Vagina (tissue), 2 donors: ENCODE results near the gene C5orf22. TPM values are rescaled to one million over a fixed set of nuclear protein-coding genes. Genes with fewer than 3 reads are reported as not detected.
A peak's percentile ranks its signal among the peaks of the same experiment; 100 is the strongest.

Experiments used
- DNase-seq, 2 donors: peaks; one replicate each; pipeline ENCODE4 v3.0.0-alpha.2; 2017; ENCODE audit errors: extremely low spot score in 2 of 2
- H3K27ac ChIP-seq: fragments of 200-600 bp; sonication (generic); one replicate; pipeline ENCODE4 v1.5.1; 2019
- H3K27me3 ChIP-seq: fragments of 200-600 bp; sonication (generic); one replicate; pipeline ENCODE4 v1.5.1; 2019
- H3K36me3 ChIP-seq, 2 donors: fragments of 200-600 bp; sonication (generic); one replicate each; pipeline ENCODE4 v1.5.1; 2017 to 2019
- H3K4me1 ChIP-seq: fragments of 200-600 bp; sonication (generic); one replicate; pipeline ENCODE4 v1.5.1; 2019
- H3K4me3 ChIP-seq, 2 donors: fragments of 200-600 bp; sonication (generic); 1 replicate in 1 of 2; 2 replicates in 1 of 2; pipeline ENCODE4 v1.5.1; 2016 to 2019
- H3K9me3 ChIP-seq: fragments of 200-600 bp; sonication (generic); one replicate; pipeline ENCODE4 v1.5.1; 2019
- CTCF ChIP-seq, 3 experiments: fragments of 450-650 bp in 2 of 3; fragments of 200-600 bp in 1 of 3; sonication (generic) in 1 of 3; IDR thresholded peaks; one replicate each; pipeline ENCODE4 v1.5.1; 2017 to 2019; ENCODE audit warnings: antibody characterized with exemption in 3 of 3, mild to moderate bottlenecking in 2 of 3, moderate library complexity in 2 of 3
- POLR2A ChIP-seq, 2 donors: fragments of 450-650 bp; IDR thresholded peaks; one replicate each; pipeline ENCODE4 v1.6.1; 2017; ENCODE audit warnings: antibody characterized with exemption in 2 of 2, mild to moderate bottlenecking in 2 of 2, moderate library complexity in 2 of 2
- POLR2AphosphoS5 ChIP-seq, 2 donors: sonication (generic); formaldehyde crosslinking; IDR thresholded peaks; one replicate each; pipeline ENCODE4 v1.9.0; 2017; ENCODE audit warnings: antibody characterized with exemption in 2 of 2, mild to moderate bottlenecking in 2 of 2, low read depth in 1 of 2; ENCODE audit not compliant: insufficient read depth in 1 of 2
- intact Hi-C: fragments of 100-400 bp; cut with DNase I; formaldehyde crosslinking; loops from one replicate; pipeline ENCODE4 v1.15.1; 2023
- total RNA-seq: library from RNA; depleted of rRNA; stranded (reverse); fragments of >200 nt; gene quantifications from one replicate; pipeline ENCODE4 v1.2.3, GENCODE V29; 2016

Gene C5orf22
- total RNA-seq, 1 donor from 2014 or later, result 18.2 TPM

GRCh38 chr5:31581498-31582099 lies 49.5 kb downstream of the C5orf22 start:
- Histone ChIP-seq H3K27ac (no peak overlapping the region), H3K9me3 (no peaks in the 10 kb centered on the region), H3K27me3 (no peaks in the 10 kb centered on the region), H3K36me3 (no peaks in the 10 kb centered on the region), H3K4me1 (no peaks in the 10 kb centered on the region), H3K4me3 (no peak overlapping the region)
- no peak for DNase-seq
- intact Hi-C loops, result loop anchor here (10.0 kb wide), 1 partner anchor 223 kb away; no protein-coding TSS in a partner anchor
- TF ChIP-seq CTCF (IDR thresholded peaks at IDR 0.05) (peak in 1 of 3 experiments; percentile 60), POLR2AphosphoS5 (IDR thresholded peaks at IDR 0.05; ENCODE audit: insufficient read depth in 1 of 2, low read depth in 1 of 2) (no peak), POLR2A (IDR thresholded peaks at IDR 0.05) (no peak)

- no peaks in the 10 kb centered on the region for H3K27me3 ChIP-seq
- H3K9me3 ChIP-seq, result no peaks in the 10 kb centered on the region
- no peaks in the 10 kb centered on the region for H3K4me1 ChIP-seq
- H3K36me3 ChIP-seq, result no peaks in the 10 kb centered on the region
- no peak for DNase-seq
- no peak overlapping the region for H3K4me3 ChIP-seq
- TF ChIP-seq POLR2A (IDR thresholded peaks at IDR 0.05) (no peak), POLR2AphosphoS5 (IDR thresholded peaks at IDR 0.05; ENCODE audit: insufficient read depth in 1 of 2, low read depth in 1 of 2) (no peak), CTCF (IDR thresholded peaks at IDR 0.05) (no peak)
- H3K27ac ChIP-seq, result no peak overlapping the region
- intact Hi-C loops, result loop anchor here (10.0 kb wide), 1 partner anchor 222 kb away; no protein-coding TSS in a partner anchor
Measured at GRCh38 chr5:31583129-31583528, 51.0 kb downstream of the C5orf22 start.

- TF ChIP-seq CTCF (IDR thresholded peaks at IDR 0.05), result no peak
- TF ChIP-seq POLR2A (IDR thresholded peaks at IDR 0.05), result no peak
- TF ChIP-seq POLR2AphosphoS5 (IDR thresholded peaks at IDR 0.05; ENCODE audit: insufficient read depth in 1 of 2, low read depth in 1 of 2), result no peak
- H3K4me1 ChIP-seq, result no peaks in the 10 kb centered on the region
- intact Hi-C loops, result loop anchor here (10.0 kb wide), 1 partner anchor 219 kb away; no protein-coding TSS in a partner anchor
- no peaks in the 10 kb centered on the region for H3K27me3 ChIP-seq
- H3K36me3 ChIP-seq, result no peaks in the 10 kb centered on the region
- DNase-seq, result no peak
- no peak overlapping the region for H3K4me3 ChIP-seq
- H3K27ac ChIP-seq, result no peak overlapping the region
- no peaks in the 10 kb centered on the region for H3K9me3 ChIP-seq
Measured at GRCh38 chr5:31585166-31585894, 53.2 kb downstream of the C5orf22 start.

- Histone ChIP-seq H3K9me3 (no peaks in the 10 kb centered on the region), H3K4me3 (no peak overlapping the region), H3K27me3 (no peaks in the 10 kb centered on the region), H3K4me1 (no peaks in the 10 kb centered on the region), H3K27ac (no peak overlapping the region), H3K36me3 (no peaks in the 10 kb centered on the region)
- DNase-seq, result no peak
- intact Hi-C loops, result loop anchor here (10.0 kb wide), 1 partner anchor 219 kb away; no protein-coding TSS in a partner anchor
- no peak for TF ChIP-seq POLR2A (IDR thresholded peaks at IDR 0.05)
- no peak for TF ChIP-seq CTCF (IDR thresholded peaks at IDR 0.05)
- TF ChIP-seq POLR2AphosphoS5 (IDR thresholded peaks at IDR 0.05; ENCODE audit: insufficient read depth in 1 of 2, low read depth in 1 of 2), result no peak
Measured at GRCh38 chr5:31585895-31586270, 53.8 kb downstream of the C5orf22 start.

- no peak overlapping the region for H3K27ac ChIP-seq
- no peaks in the 10 kb centered on the region for H3K27me3 ChIP-seq
- H3K4me1 ChIP-seq, result no peaks in the 10 kb centered on the region
- no peak overlapping the region for H3K4me3 ChIP-seq
- intact Hi-C loops, result loop anchor here (10.0 kb wide), 1 partner anchor 217 kb away; no protein-coding TSS in a partner anchor
- no peaks in the 10 kb centered on the region for H3K9me3 ChIP-seq
- H3K36me3 ChIP-seq, result no peaks in the 10 kb centered on the region
- DNase-seq, result no peak
- TF ChIP-seq POLR2A (IDR thresholded peaks at IDR 0.05) (no peak), POLR2AphosphoS5 (IDR thresholded peaks at IDR 0.05; ENCODE audit: insufficient read depth in 1 of 2, low read depth in 1 of 2) (no peak), CTCF (IDR thresholded peaks at IDR 0.05) (no peak)
Measured at GRCh38 chr5:31587546-31587945, 55.4 kb downstream of the C5orf22 start.
